ENCODE data around the gene CFAP54. TPM values are rescaled to one million over a fixed set of nuclear protein-coding genes. Genes with fewer than 3 reads are reported as not detected.

Gene CFAP54
- polyA plus RNA-seq, 1 of the 3 experiments (the other 2 are of a cell fraction): 0.87 TPM

DNA sequence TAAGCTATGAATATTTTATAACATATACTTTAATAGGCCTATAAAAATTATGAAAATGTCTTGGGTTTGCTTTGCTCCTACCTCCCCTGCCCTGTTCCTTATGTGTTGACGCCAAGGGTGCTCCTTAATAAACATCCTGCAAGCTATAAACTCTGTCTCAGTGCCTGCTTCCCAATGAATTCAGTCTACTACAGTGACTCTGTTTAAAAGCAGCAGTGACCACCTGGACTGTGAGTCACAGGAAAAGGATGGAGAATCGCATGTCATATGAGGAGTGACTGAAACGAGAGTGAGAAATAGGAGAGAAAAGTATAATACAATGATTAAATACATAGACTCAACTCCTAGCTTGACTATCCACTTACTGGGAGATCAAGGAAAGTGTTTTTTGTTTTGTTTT lies 41.1 kb upstream of the CFAP54 start:
- DNase-seq: no peak
- CTCF ChIA-PET: no interaction called here
- POLR2A ChIA-PET: no interaction called here
- Histone ChIP-seq H3K4me3 (ENCODE audit: low read depth in 2 of 2, low read length in 1 of 2) (no peak overlapping the region), H3K9me2 (no peaks in the 10 kb centered on the region), H3K36me3 (replicated peaks in 1 of 2; ENCODE audit: control insufficient read depth in 1 of 2, insufficient read depth in 2 of 2, low read length in 1 of 2) (no peaks in the 10 kb centered on the region), H3K27me3 (ENCODE audit: insufficient read depth) (no peaks in the 10 kb centered on the region), H2AFZ (ENCODE audit: low read depth) (peak overlapping the region; percentile 38; the same call in 1 of the 2 replicates), H3K79me2 (ENCODE audit: insufficient read depth) (no peaks in the 10 kb centered on the region), H3K9ac (0 out of 2 replicates have a peak overlapping the region, but pooled peaks have one; percentile 16), H3K4me2 (no peak overlapping the region), H4K20me1 (ENCODE audit: insufficient read depth) (no peaks in the 10 kb centered on the region), H3K27ac (ENCODE audit: low read depth in 2 of 2, low read length in 1 of 2) (peak overlapping the region in 1 of 2 experiments; percentile 98; a peak in 2 of 4 replicates), H3K9me3 (no peaks in the 10 kb centered on the region), H3K4me1 (ENCODE audit: control insufficient read depth in 1 of 2, insufficient read depth in 2 of 2, low read depth in 1 of 2, low read length in 1 of 2) (peaks cover 0 to 21% of the 10 kb centered on the region in 2 experiments; a peak in 3 of 4 replicates), H3F3A (replicated peaks; ENCODE audit: insufficient read depth) (peaks cover 43% of the 10 kb centered on the region)
- TF ChIP-seq GATA2 (CRISPR knock-in tag; IDR thresholded peaks at IDR 0.05): no peak
- no peak for TF ChIP-seq TEAD4 (IDR thresholded peaks at IDR 0.05; ENCODE audit: borderline replicate concordance, insufficient read depth)
- no peak for TF ChIP-seq GABPA (IDR thresholded peaks at IDR 0.05; ENCODE audit: low read depth)
- no peak for TF ChIP-seq NRF1 (IDR thresholded peaks at IDR 0.05; ENCODE audit: low read depth, low read length)
- TF ChIP-seq POLR2AphosphoS5 (IDR thresholded peaks at IDR 0.05; ENCODE audit: low read depth, low read length): no peak
- no peak for TF ChIP-seq EZH2phosphoT487 (IDR thresholded peaks at IDR 0.05; ENCODE audit: borderline replicate concordance, low read depth)
- TF ChIP-seq, protein P1, sequence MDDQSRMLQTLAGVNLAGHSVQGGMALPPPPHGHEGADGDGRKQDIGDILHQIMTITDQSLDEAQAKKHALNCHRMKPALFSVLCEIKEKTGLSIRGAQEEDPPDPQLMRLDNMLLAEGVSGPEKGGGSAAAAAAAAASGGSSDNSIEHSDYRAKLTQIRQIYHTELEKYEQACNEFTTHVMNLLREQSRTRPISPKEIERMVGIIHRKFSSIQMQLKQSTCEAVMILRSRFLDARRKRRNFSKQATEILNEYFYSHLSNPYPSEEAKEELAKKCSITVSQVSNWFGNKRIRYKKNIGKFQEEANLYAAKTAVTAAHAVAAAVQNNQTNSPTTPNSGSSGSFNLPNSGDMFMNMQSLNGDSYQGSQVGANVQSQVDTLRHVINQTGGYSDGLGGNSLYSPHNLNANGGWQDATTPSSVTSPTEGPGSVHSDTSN (IDR thresholded peaks at IDR 0.05): 0 out of 2 replicates have a peak, but pooled peaks have one; percentile 6
- TF ChIP-seq YY1 (IDR thresholded peaks at IDR 0.05; ENCODE audit: low read depth): no peak
- no peak for TF ChIP-seq SMC3 (IDR thresholded peaks at IDR 0.05; ENCODE audit: low read depth, low read length)
- TF ChIP-seq TCF12 (IDR thresholded peaks at IDR 0.05): peak; percentile 66
- TF ChIP-seq, protein P2, sequence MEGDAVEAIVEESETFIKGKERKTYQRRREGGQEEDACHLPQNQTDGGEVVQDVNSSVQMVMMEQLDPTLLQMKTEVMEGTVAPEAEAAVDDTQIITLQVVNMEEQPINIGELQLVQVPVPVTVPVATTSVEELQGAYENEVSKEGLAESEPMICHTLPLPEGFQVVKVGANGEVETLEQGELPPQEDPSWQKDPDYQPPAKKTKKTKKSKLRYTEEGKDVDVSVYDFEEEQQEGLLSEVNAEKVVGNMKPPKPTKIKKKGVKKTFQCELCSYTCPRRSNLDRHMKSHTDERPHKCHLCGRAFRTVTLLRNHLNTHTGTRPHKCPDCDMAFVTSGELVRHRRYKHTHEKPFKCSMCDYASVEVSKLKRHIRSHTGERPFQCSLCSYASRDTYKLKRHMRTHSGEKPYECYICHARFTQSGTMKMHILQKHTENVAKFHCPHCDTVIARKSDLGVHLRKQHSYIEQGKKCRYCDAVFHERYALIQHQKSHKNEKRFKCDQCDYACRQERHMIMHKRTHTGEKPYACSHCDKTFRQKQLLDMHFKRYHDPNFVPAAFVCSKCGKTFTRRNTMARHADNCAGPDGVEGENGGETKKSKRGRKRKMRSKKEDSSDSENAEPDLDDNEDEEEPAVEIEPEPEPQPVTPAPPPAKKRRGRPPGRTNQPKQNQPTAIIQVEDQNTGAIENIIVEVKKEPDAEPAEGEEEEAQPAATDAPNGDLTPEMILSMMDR (IDR thresholded peaks at IDR 0.05): no peak
- TF ChIP-seq, protein P3, sequence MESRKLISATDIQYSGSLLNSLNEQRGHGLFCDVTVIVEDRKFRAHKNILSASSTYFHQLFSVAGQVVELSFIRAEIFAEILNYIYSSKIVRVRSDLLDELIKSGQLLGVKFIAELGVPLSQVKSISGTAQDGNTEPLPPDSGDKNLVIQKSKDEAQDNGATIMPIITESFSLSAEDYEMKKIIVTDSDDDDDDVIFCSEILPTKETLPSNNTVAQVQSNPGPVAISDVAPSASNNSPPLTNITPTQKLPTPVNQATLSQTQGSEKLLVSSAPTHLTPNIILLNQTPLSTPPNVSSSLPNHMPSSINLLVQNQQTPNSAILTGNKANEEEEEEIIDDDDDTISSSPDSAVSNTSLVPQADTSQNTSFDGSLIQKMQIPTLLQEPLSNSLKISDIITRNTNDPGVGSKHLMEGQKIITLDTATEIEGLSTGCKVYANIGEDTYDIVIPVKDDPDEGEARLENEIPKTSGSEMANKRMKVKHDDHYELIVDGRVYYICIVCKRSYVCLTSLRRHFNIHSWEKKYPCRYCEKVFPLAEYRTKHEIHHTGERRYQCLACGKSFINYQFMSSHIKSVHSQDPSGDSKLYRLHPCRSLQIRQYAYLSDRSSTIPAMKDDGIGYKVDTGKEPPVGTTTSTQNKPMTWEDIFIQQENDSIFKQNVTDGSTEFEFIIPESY (IDR thresholded peaks at IDR 0.05; ENCODE audit: borderline replicate concordance, low read depth): no peak
- TF ChIP-seq, protein P4, sequence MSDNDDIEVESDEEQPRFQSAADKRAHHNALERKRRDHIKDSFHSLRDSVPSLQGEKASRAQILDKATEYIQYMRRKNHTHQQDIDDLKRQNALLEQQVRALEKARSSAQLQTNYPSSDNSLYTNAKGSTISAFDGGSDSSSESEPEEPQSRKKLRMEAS (IDR thresholded peaks at IDR 0.05; ENCODE audit: low read depth): no peak
- no peak for TF ChIP-seq RCOR1 (IDR thresholded peaks at IDR 0.05; ENCODE audit: low read length)
- no peak for TF ChIP-seq ELF1 (IDR thresholded peaks at IDR 0.05)
- no peak for TF ChIP-seq RAD21 (IDR thresholded peaks at IDR 0.05; ENCODE audit: low read length)
- no peak for TF ChIP-seq TAF1 (IDR thresholded peaks at IDR 0.05; ENCODE audit: borderline replicate concordance, low read depth, low read length)
- no peak for TF ChIP-seq NFIC (IDR thresholded peaks at IDR 0.05; ENCODE audit: borderline replicate concordance)
- no peak for TF ChIP-seq EP300 (IDR thresholded peaks at IDR 0.05; ENCODE audit: borderline replicate concordance in 1 of 2, low read depth in 1 of 2, low read length in 1 of 2)
- TF ChIP-seq, protein P5, sequence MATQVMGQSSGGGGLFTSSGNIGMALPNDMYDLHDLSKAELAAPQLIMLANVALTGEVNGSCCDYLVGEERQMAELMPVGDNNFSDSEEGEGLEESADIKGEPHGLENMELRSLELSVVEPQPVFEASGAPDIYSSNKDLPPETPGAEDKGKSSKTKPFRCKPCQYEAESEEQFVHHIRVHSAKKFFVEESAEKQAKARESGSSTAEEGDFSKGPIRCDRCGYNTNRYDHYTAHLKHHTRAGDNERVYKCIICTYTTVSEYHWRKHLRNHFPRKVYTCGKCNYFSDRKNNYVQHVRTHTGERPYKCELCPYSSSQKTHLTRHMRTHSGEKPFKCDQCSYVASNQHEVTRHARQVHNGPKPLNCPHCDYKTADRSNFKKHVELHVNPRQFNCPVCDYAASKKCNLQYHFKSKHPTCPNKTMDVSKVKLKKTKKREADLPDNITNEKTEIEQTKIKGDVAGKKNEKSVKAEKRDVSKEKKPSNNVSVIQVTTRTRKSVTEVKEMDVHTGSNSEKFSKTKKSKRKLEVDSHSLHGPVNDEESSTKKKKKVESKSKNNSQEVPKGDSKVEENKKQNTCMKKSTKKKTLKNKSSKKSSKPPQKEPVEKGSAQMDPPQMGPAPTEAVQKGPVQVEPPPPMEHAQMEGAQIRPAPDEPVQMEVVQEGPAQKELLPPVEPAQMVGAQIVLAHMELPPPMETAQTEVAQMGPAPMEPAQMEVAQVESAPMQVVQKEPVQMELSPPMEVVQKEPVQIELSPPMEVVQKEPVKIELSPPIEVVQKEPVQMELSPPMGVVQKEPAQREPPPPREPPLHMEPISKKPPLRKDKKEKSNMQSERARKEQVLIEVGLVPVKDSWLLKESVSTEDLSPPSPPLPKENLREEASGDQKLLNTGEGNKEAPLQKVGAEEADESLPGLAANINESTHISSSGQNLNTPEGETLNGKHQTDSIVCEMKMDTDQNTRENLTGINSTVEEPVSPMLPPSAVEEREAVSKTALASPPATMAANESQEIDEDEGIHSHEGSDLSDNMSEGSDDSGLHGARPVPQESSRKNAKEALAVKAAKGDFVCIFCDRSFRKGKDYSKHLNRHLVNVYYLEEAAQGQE (IDR thresholded peaks at IDR 0.05; ENCODE audit: low read depth, low read length): no peak
- TF ChIP-seq SIN3A (IDR thresholded peaks at IDR 0.05; ENCODE audit: borderline replicate concordance, low read depth, low read length): no peak
- TF ChIP-seq FOSL2 (IDR thresholded peaks at IDR 0.05; ENCODE audit: borderline replicate concordance, low read depth): peak; percentile 66
- 0 out of 2 replicates have a peak, but pooled peaks have one; percentile 10 for TF ChIP-seq JUND (IDR thresholded peaks at IDR 0.05)
- no peak for TF ChIP-seq FOXJ3 (CRISPR knock-in tag; IDR thresholded peaks at IDR 0.05)
- WGBS (ENCODE audit: low lambda C conversion rate): 36% methylated on average over 3 of the region's 3 CpGs
